GM23338 (cell line): ENCODE data around the gene ADGRG6.

Source experiments
- NANOG ChIP-seq: IDR thresholded peaks from 2 replicates; pipeline ENCODE4 v1.6.1; 2016; ENCODE audit warnings: antibody characterized with exemption, borderline replicate concordance
- TF ChIP-seq, protein P1 (sequence below), 2 experiments: fragments of 200-600 bp in 1 of 2; sonication (generic) in 1 of 2; conservative IDR thresholded peaks; 2 replicates each; pipeline versions ENCODE4 v1.5.1 to v1.6.1; 2016 to 2017; ENCODE audit warnings: antibody characterized with exemption in 2 of 2, low read depth in 2 of 2, mild to moderate bottlenecking in 2 of 2, moderate library complexity in 1 of 2

DNA sequence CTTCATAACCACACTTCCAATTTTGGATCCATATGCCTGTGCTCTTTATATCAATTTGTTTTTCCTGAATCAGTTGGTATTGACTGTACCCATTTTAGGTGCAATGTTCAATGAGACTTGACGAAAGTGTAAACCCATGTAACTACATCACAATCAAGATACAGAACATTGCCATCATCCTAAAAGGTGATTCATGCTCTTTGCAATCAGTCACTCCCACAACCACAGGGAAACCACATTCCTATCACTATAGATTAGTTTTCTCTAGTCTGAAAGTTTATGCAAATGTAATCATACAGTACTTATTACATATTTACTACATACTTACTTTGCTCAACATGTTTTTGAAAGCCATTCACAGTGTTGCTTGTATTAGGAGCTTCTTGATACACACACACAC lies 167.4 kb downstream of the ADGRG6 start:
- TF ChIP-seq NANOG, result no peak
- TF ChIP-seq, protein P1, sequence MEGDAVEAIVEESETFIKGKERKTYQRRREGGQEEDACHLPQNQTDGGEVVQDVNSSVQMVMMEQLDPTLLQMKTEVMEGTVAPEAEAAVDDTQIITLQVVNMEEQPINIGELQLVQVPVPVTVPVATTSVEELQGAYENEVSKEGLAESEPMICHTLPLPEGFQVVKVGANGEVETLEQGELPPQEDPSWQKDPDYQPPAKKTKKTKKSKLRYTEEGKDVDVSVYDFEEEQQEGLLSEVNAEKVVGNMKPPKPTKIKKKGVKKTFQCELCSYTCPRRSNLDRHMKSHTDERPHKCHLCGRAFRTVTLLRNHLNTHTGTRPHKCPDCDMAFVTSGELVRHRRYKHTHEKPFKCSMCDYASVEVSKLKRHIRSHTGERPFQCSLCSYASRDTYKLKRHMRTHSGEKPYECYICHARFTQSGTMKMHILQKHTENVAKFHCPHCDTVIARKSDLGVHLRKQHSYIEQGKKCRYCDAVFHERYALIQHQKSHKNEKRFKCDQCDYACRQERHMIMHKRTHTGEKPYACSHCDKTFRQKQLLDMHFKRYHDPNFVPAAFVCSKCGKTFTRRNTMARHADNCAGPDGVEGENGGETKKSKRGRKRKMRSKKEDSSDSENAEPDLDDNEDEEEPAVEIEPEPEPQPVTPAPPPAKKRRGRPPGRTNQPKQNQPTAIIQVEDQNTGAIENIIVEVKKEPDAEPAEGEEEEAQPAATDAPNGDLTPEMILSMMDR (conservative IDR thresholded peaks at IDR 0.05; ENCODE audit: low read depth in 2 of 2), result no peak
